Glomerular visceral epithelial cell (primary cell): ENCODE results near the gene CASP2.

Experiments used
- DNase-seq: peaks from one replicate; pipeline ENCODE4 v3.0.0-alpha.2; 2016; ENCODE audit errors: extremely low spot score

Gene CASP2

GRCh38 chr7:143296686-143297085 is 8.5 kb downstream of the CASP2 start:
- no peak for DNase-seq

- DNase-seq: no peak
Measured at GRCh38 chr7:143299346-143299745, 11.2 kb downstream of the CASP2 start.

- DNase-seq: peak; percentile 12
Measured at GRCh38 chr7:143299840-143300239, 11.7 kb downstream of the CASP2 start.

GRCh38 chr7:143300959-143301935 is 13.1 kb downstream of the CASP2 start:
- no peak for DNase-seq

- no peak for DNase-seq
Measured at GRCh38 chr7:143303733-143304132, 15.6 kb downstream of the CASP2 start.

- no peak for DNase-seq
Measured at GRCh38 chr7:143304938-143305337, 16.8 kb downstream of the CASP2 start.

GRCh38 chr7:143305423-143306070 is 17.4 kb downstream of the CASP2 start:
- peak; percentile 27 for DNase-seq

- DNase-seq: no peak
Measured at GRCh38 chr7:143308632-143309031, 20.5 kb downstream of the CASP2 start.

GRCh38 chr7:143314127-143314526 is 26.0 kb downstream of the CASP2 start:
- DNase-seq: no peak

GRCh38 chr7:143315776-143316175 is 27.6 kb downstream of the CASP2 start, which contains the start of gene CLCN1:
Gene CLCN1, plus strand, starts transcription at chr7:143316111. Its CDS starts 102 bp downstream, at chr7:143316213.
- DNase-seq: no peak

- DNase-seq: no peak
Measured at GRCh38 chr7:143316492-143316891, 28.3 kb downstream of the CASP2 start.

- no peak for DNase-seq
Measured at GRCh38 chr7:143318661-143319060, 30.5 kb downstream of the CASP2 start.

- DNase-seq: no peak
Measured at GRCh38 chr7:143320620-143321019, 32.5 kb downstream of the CASP2 start.

GRCh38 chr7:143321242-143321641 is 33.1 kb downstream of the CASP2 start:
- no peak for DNase-seq

- DNase-seq: no peak
Measured at GRCh38 chr7:143321734-143322133, 33.6 kb downstream of the CASP2 start.

GRCh38 chr7:143322760-143323633 is 34.8 kb downstream of the CASP2 start:
- DNase-seq: no peak

GRCh38 chr7:143323653-143324052 is 35.5 kb downstream of the CASP2 start:
- DNase-seq: no peak

- no peak for DNase-seq
Measured at GRCh38 chr7:143325240-143325639, 37.1 kb downstream of the CASP2 start.

- DNase-seq: no peak
Measured at GRCh38 chr7:143327903-143328302, 39.8 kb downstream of the CASP2 start.

GRCh38 chr7:143329471-143330170 is 41.5 kb downstream of the CASP2 start:
- DNase-seq: no peak

GRCh38 chr7:143331179-143331801 is 43.1 kb downstream of the CASP2 start:
- DNase-seq: no peak
